Thyroid gland (tissue), 4 donors: ENCODE results near the gene GALNT14. TPM values are rescaled to one million over a fixed set of nuclear protein-coding genes. Genes with fewer than 3 reads are reported as not detected.

Source experiments
- DNase-seq, 2 donors: peaks; one replicate each; pipeline ENCODE4 v3.0.0-alpha.2; 2019
- H3K27ac ChIP-seq, 3 donors: fragments of 200-600 bp; sonication (generic); 1 replicate in 2 of 3; 2 replicates in 1 of 3; pipeline ENCODE4 v1.5.1; 2016 to 2019; ENCODE audit warnings: mild to moderate bottlenecking in 1 of 3, moderate library complexity in 1 of 3
- H3K27me3 ChIP-seq: fragments of 200-600 bp; sonication (generic); one replicate; pipeline ENCODE4 v1.5.1; 2019
- H3K36me3 ChIP-seq, 2 donors: fragments of 200-600 bp; sonication (generic); one replicate each; pipeline ENCODE4 v1.5.1; 2016 to 2019
- H3K4me1 ChIP-seq, 2 donors: fragments of 200-600 bp; sonication (generic); one replicate each; pipeline ENCODE4 v1.5.1; 2017 to 2019
- H3K4me3 ChIP-seq, 3 donors: fragments of 200-600 bp; sonication (generic); replicated peaks in 1 of 3; 1 replicate in 2 of 3; 2 replicates in 1 of 3; pipeline ENCODE4 v1.5.1; 2016; ENCODE audit warnings: mild to moderate bottlenecking in 1 of 3
- H3K9me3 ChIP-seq: fragments of 200-600 bp; sonication (generic); one replicate; pipeline ENCODE4 v1.5.1; 2017
- POLR2A ChIP-seq, 2 donors: fragments of 450-650 bp; IDR thresholded peaks; one replicate each; pipeline ENCODE4 v1.6.1; 2017; ENCODE audit warnings: antibody characterized with exemption in 2 of 2, mild to moderate bottlenecking in 2 of 2, moderate library complexity in 1 of 2
- WGBS, 2 donors: methylation state at CpG; one replicate each; pipeline ENCODE4 v1.1.5; 2017; 5-methylcytosine and 5-hydroxymethylcytosine counted together
- intact Hi-C: fragments of 100-400 bp; cut with DNase I; formaldehyde crosslinking; loops from one replicate; pipeline ENCODE4 v1.15.1; 2023
- total RNA-seq, 4 donors: library from RNA; depleted of rRNA; stranded (reverse); fragments of >200 nt; gene quantifications; one replicate each; pipeline ENCODE4 v1.2.3, GENCODE V29; 2016
- TF ChIP-seq, protein P1 (sequence below), 6 experiments: fragments of 200-600 bp in 3 of 6; fragments of 450-650 bp in 3 of 6; sonication (generic) in 3 of 6; IDR thresholded peaks; one replicate each; pipeline ENCODE4 v1.5.1; 2016 to 2019; ENCODE audit warnings: antibody characterized with exemption in 6 of 6, mild to moderate bottlenecking in 2 of 6, inconsistent platforms in 1 of 6, moderate library complexity in 1 of 6

Gene GALNT14
- total RNA-seq, 4 donors from 2014 or later = 0.54 to 5.1 (median 1.1) TPM

DNA sequence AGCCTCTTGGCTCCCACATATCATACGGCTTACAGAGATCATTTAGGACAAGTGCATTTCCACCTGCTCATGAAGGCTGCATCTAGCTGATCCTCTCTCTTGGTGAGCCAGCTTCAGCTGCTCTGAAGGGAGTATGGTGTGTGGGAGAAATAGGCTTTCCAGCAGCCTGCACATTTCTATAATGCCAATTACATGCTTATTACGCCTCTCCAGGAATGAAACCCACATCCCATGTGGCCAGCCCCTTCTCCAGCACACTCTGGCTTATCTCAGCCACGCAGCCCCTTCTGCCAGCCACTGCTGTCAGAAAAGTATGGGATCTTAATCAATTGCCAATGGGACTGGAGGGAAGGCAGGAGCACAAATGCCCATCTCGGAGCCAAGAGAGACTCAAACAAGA is 117.5 kb downstream of the GALNT14 start:
- 80 to 96% methylated on average over 4 of the region's 4 CpGs for WGBS, 2 donors
- intact Hi-C loops = no loop called here

DNA sequence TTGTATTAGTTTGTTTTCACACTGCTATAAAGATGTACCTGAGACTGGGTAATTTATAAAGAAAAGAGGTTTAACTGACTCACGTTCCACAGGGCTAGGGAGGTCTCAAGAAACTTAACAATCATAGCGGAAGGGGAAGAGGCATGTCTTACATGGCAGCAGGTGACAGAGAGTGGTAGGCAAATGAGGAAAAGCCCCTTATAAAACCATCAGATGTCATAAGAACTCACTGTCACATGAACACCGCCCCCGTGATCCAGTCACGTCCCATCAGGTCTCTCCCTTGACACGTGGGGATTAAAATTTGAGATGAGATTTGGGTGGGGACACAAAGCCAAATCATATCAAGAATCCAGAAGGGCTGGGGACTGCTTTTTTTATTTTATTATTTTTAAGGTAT is 120.0 kb downstream of the GALNT14 start:
- DNase-seq = no peak
- Histone ChIP-seq H3K4me1 (no peaks in the 10 kb centered on the region), H3K27me3 (no peaks in the 10 kb centered on the region), H3K27ac (no peak overlapping the region), H3K9me3 (no peaks in the 10 kb centered on the region), H3K4me3 (no peak overlapping the region), H3K36me3 (no peaks in the 10 kb centered on the region)
- no peak for TF ChIP-seq POLR2A (IDR thresholded peaks at IDR 0.05)
- TF ChIP-seq, protein P1, sequence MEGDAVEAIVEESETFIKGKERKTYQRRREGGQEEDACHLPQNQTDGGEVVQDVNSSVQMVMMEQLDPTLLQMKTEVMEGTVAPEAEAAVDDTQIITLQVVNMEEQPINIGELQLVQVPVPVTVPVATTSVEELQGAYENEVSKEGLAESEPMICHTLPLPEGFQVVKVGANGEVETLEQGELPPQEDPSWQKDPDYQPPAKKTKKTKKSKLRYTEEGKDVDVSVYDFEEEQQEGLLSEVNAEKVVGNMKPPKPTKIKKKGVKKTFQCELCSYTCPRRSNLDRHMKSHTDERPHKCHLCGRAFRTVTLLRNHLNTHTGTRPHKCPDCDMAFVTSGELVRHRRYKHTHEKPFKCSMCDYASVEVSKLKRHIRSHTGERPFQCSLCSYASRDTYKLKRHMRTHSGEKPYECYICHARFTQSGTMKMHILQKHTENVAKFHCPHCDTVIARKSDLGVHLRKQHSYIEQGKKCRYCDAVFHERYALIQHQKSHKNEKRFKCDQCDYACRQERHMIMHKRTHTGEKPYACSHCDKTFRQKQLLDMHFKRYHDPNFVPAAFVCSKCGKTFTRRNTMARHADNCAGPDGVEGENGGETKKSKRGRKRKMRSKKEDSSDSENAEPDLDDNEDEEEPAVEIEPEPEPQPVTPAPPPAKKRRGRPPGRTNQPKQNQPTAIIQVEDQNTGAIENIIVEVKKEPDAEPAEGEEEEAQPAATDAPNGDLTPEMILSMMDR (IDR thresholded peaks at IDR 0.05) = no peak
- intact Hi-C loops = no loop called here
- 88 to 89% methylated on average over 6 of the region's 6 CpGs for WGBS, 2 donors

More for the DNA sequence above, 117.5 kb downstream of the GALNT14 start:
- no peak for TF ChIP-seq POLR2A (IDR thresholded peaks at IDR 0.05)
- TF ChIP-seq, protein P1 (IDR thresholded peaks at IDR 0.05) = no peak
- Histone ChIP-seq H3K4me1 (no peaks in the 10 kb centered on the region), H3K27me3 (no peaks in the 10 kb centered on the region), H3K27ac (no peak overlapping the region), H3K36me3 (no peaks in the 10 kb centered on the region), H3K9me3 (no peaks in the 10 kb centered on the region), H3K4me3 (no peak overlapping the region)
- DNase-seq = no peak

DNA sequence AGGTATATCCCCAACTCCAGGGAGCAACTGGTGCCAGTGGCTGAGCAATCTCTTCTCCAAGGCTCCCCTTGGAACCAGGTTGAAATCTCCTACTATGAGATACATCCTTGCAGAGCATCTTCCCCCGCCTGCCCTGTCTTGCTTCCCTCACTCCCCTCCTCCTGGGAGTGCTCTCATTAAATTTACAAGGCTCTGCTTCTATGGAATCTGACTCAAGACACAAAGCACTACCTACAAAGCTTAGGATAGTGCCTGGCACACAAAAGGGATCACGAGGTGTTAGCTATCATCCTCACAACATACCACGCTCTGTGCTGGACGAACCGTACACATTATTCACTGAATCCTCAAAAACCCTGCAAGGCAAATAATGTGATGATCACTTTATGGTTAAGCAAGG is 121.6 kb downstream of the GALNT14 start:
- 90 to 96% methylated on average over 5 of the region's 5 CpGs for WGBS, 2 donors
- no peak overlapping the region for H3K27ac ChIP-seq
- H3K4me1 ChIP-seq = no peaks in the 10 kb centered on the region
- H3K9me3 ChIP-seq = no peaks in the 10 kb centered on the region
- TF ChIP-seq, protein P1 (IDR thresholded peaks at IDR 0.05) = no peak
- TF ChIP-seq POLR2A (IDR thresholded peaks at IDR 0.05) = no peak
- no peaks in the 10 kb centered on the region for H3K36me3 ChIP-seq
- DNase-seq = no peak
- H3K4me3 ChIP-seq = no peak overlapping the region
- H3K27me3 ChIP-seq = no peaks in the 10 kb centered on the region
- intact Hi-C loops = no loop called here

DNA sequence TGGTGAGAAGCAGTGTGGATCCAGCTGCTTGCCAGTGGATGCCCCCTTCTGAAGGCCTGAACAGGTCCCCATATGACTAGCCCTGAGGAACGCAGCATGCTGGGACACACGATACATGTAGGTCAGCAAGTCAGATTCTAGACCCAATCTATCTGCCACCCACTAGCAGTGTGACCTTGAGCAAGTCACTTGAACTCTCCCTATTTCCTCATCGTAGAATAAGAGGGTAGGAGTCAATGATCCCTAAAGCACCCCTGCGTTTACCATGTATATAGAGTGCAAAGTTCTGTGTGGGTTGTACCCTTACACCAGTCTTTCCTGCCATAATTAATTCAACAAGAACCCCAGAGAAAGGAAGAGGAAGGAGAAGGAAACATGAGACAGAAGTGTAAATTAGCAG is 123.7 kb downstream of the GALNT14 start:
- H3K27me3 ChIP-seq = no peaks in the 10 kb centered on the region
- no peaks in the 10 kb centered on the region for H3K4me1 ChIP-seq
- H3K27ac ChIP-seq = no peak overlapping the region
- 86 to 89% methylated on average over 4 of the region's 4 CpGs for WGBS, 2 donors
- no peak for TF ChIP-seq POLR2A (IDR thresholded peaks at IDR 0.05)
- TF ChIP-seq, protein P1 (IDR thresholded peaks at IDR 0.05) = no peak
- intact Hi-C loops = no loop called here
- no peak for DNase-seq
- H3K36me3 ChIP-seq = no peaks in the 10 kb centered on the region
- H3K9me3 ChIP-seq = no peaks in the 10 kb centered on the region
- H3K4me3 ChIP-seq = no peak overlapping the region

DNA sequence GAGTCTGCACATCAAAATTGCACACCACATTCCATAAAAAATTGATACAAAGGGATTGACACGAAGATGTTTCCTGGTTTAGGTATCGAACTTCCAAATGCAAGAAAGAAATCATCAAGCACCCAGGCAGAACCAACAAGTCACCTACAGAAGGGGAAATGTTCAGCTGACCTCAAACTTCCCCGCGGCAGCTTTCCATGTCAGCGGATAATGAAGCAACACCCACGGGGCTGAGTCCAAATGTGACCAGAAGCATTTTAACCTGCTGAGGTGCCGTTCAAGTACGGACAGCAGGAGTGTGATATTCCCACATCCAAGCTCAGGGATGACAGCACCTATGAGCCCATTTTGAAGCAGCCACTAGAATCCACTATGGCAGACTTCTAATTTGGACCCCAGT is 124.9 kb downstream of the GALNT14 start:
- no peak for DNase-seq
- Histone ChIP-seq H3K4me3 (no peak overlapping the region), H3K9me3 (no peaks in the 10 kb centered on the region), H3K36me3 (no peaks in the 10 kb centered on the region), H3K4me1 (no peaks in the 10 kb centered on the region), H3K27ac (no peak overlapping the region), H3K27me3 (no peaks in the 10 kb centered on the region)
- TF ChIP-seq POLR2A (IDR thresholded peaks at IDR 0.05) = no peak
- TF ChIP-seq, protein P1 (IDR thresholded peaks at IDR 0.05) = no peak
- intact Hi-C loops = no loop called here
- 56 to 66% methylated on average over 8 of the region's 8 CpGs for WGBS, 2 donors
